PFSK-1 (cell line): Measurements from ENCODE around the gene ZNF609.

ENCODE experiments used
- FOXP2 ChIP-seq: optimal IDR thresholded peaks from 2 replicates; pipeline ENCODE3; 2011; ENCODE audit warnings: borderline replicate concordance, control low read depth, inconsistent platforms; ENCODE audit not compliant: insufficient read depth; ENCODE audit errors: extremely low read length, extremely low read depth
- POLR2AphosphoS5 ChIP-seq: IDR thresholded peaks from 2 replicates; pipeline ENCODE4 v1.6.1; 2012; ENCODE audit warnings: low read depth, mild to moderate bottlenecking, control low read depth, low read length, moderate library complexity
- REST ChIP-seq, 2 experiments: IDR thresholded peaks; 2 replicates each; pipeline versions ENCODE4 v1.6.1 to v1.8.0; 2011 to 2012; ENCODE audit warnings: low read depth in 2 of 2, low read length in 2 of 2, control low read depth in 1 of 2, inconsistent platforms in 1 of 2, mild to moderate bottlenecking in 1 of 2, moderate library complexity in 1 of 2; ENCODE audit not compliant: insufficient read depth in 1 of 2
- SIN3A ChIP-seq: IDR thresholded peaks from 2 replicates; pipeline ENCODE4 v1.6.1; 2012; ENCODE audit warnings: mild to moderate bottlenecking, low read length, moderate library complexity, borderline replicate concordance; ENCODE audit not compliant: insufficient read depth
- TAF1 ChIP-seq: IDR thresholded peaks from 2 replicates; pipeline ENCODE4 v1.6.1; 2012; ENCODE audit warnings: low read length, control low read depth, borderline replicate concordance; ENCODE audit not compliant: insufficient read depth

Gene ZNF609

DNA sequence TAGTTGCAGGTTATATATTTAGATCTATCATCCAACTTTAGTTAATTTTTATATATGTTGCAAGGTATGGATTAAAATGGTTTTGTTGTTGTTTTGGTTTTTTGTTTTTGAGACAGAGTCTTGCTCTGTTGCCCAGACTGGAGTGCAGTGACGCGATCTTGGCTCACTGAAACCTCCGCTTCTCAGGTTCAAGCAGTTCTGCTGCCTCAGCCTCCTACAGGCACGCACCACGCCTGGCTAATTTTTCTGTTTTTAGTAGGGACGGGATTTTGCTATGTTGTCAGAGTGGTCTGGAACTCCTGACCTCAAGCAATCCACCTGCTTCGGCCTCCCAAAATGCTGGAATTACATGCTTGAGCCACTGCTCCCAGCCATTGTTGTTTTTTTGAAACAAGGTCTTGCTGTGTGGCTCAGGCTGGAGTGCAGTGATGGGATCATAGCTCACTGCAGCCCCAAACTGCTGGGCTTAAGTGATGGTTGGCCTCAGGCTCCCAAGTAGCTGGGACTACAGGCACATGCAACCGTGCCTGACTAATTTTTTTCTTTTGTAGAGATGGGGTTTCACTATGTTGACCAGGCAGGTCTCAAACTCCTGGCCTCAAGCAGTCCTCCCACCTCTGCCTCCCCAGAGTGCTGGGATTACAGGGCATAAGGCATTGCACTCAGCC, 92.0 kb downstream of the ZNF609 start:
- TF ChIP-seq REST (IDR thresholded peaks at IDR 0.05; ENCODE audit: insufficient read depth in 1 of 2, low read depth in 2 of 2, low read length in 2 of 2) (no peak), FOXP2 (no peak), TAF1 (no peak)

DNA sequence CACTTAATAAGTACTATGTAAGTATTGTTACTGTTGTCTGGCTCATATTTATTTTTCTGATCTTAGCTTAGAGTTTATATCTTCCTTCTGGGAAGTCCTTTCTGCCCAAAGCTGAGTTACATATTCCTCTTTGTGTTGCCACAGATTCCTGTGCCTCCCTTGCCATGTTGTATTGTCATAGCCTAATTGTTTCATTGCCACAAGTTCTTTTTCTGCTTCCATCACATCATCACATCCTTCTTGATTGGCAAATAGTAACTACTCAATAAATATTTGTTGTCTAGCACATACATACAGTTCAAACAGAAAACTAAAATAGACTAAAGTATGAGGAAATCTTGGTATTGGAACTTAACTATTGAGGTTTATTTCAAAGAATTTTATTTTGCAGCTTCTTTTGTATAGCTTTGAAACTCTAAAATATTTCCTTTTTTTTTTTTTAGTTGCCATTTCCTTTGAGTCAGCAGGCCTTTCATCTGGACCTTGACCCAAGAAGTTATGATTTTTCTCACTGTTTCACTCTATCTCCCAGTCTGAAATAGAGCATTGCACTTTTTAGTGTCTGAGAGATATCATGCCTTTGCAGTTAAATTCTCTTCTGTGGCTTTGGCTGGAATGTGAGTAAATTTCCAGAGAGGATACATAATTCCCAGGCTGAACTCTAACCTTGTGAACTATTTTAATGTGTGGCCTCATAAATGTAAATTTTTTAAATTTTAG, 98.2 kb downstream of the ZNF609 start:
- TF ChIP-seq SIN3A (no peak), REST (IDR thresholded peaks at IDR 0.05; ENCODE audit: insufficient read depth in 1 of 2, low read depth in 2 of 2, low read length in 2 of 2) (no peak), FOXP2 (no peak), TAF1 (no peak)

DNA sequence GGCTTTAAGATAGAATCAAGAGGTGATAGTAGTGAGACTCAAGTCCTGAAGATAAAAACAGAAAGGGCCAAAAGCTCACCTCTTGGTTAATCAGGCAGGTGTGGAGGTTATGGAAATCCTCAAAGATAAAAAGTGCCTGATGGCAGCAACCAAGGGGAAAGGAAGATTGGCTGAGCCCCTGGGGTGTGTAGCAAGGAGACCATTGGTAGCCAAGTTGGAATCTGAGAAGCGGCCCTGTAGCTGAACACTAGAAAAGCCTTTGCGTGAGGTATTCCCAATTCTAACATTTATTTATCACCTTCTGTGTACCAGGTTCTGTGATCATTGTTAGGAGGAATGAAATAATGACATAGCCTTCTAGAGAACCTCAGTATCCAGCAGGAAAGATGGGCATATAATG, 98.9 kb downstream of the ZNF609 start:
- TF ChIP-seq TAF1, result no peak
- TF ChIP-seq REST (IDR thresholded peaks at IDR 0.05; ENCODE audit: insufficient read depth in 1 of 2, low read depth in 2 of 2, low read length in 2 of 2), result no peak
- TF ChIP-seq FOXP2, result no peak
- no peak for TF ChIP-seq SIN3A
- no peak for TF ChIP-seq POLR2AphosphoS5

DNA sequence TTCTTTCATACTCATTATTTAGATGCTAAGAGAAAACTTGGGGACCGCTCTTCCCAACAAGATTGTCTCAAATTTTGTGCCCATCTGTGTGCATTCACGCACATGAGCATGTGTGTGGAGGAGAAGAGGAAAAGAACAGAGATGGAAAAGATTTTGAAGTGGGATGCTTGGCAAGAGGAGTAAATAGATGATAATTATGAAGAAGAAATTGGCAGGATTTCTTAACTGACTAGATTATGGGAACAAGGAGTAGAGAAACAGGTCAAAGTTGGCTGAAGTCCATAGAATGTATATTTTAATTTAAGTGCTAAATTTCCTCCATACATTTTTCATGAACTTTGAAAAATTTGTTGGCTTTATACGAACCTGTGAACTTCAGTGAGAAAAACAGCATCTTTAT, 100.1 kb downstream of the ZNF609 start:
- no peak for TF ChIP-seq SIN3A
- TF ChIP-seq POLR2AphosphoS5, result no peak
- no peak for TF ChIP-seq TAF1
- no peak for TF ChIP-seq FOXP2
- no peak for TF ChIP-seq REST (IDR thresholded peaks at IDR 0.05; ENCODE audit: insufficient read depth in 1 of 2, low read depth in 2 of 2, low read length in 2 of 2)
